Renal pelvis (tissue), 4 donors: ENCODE measurements around the gene IMMP2L. TPM values are rescaled to one million over a fixed set of nuclear protein-coding genes. Genes with fewer than 3 reads are reported as not detected.

Experiments
- DNase-seq: peaks from one replicate; pipeline ENCODE4 v3.0.0-alpha.2; 2013
- polyA plus RNA-seq, 3 donors: library from polyadenylated mRNA; unstranded; fragments of 120-200 nt; gene quantifications; one replicate each; pipeline ENCODE4 v1.2.1, GENCODE V29; 2013; ENCODE audit not compliant: insufficient read length in 3 of 3

The IMMP2L gene
- polyA plus RNA-seq, 3 donors, result 42.8 to 50.0 (median 43.2) TPM

GRCh38 chr7:111164442-111164841, 397.9 kb downstream of the IMMP2L start:
- DNase-seq, result no peak

- DNase-seq, result no peak
Measured at GRCh38 chr7:111162692-111163091, 399.6 kb downstream of the IMMP2L start.

DNA sequence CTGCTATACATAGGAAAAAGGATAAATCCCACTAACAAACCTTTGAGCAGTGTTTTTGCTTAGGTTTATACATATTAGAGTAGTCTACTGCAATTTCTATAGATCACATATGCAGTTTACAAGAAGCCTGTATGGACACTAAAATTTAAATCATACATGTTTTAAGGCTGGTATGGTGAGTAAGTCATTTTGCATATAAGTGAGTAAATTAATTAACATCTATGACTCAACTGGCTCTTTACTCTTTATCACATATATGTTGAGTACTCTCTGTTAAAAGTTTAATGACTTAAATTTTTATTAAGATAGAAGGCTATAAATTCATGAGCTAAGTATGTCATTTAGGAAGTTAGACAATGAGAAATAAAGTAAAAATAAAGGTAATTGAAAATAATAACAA, 402.0 kb downstream of the IMMP2L start:
- DNase-seq, result no peak

GRCh38 chr7:111159426-111159825, 402.9 kb downstream of the IMMP2L start:
- DNase-seq, result no peak

DNA sequence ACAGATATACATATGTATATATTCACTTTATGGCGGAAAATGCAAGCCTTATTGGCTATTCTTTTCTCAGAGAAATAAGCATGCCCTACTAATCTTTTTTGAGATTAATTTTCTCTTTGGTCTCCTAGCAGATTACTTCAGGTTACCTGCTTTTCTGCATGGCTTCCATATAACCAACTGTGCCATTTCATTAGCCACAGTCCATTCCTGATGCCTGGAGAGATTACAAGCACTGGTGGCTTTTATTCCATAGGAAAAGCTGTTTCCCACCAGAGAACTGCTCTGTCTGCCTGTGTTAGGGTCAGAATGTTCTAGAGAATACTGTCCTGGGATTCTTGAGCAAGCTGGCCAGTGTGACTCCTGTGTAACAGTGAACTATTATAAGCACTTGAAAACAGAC, 411.6 kb downstream of the IMMP2L start:
- DNase-seq, result no peak

- no peak for DNase-seq
Measured at GRCh38 chr7:111147708-111148533, 414.4 kb downstream of the IMMP2L start.

GRCh38 chr7:111146136-111146535, 416.2 kb downstream of the IMMP2L start:
- DNase-seq, result no peak

GRCh38 chr7:111145472-111145871, 416.8 kb downstream of the IMMP2L start:
- DNase-seq, result no peak

DNA sequence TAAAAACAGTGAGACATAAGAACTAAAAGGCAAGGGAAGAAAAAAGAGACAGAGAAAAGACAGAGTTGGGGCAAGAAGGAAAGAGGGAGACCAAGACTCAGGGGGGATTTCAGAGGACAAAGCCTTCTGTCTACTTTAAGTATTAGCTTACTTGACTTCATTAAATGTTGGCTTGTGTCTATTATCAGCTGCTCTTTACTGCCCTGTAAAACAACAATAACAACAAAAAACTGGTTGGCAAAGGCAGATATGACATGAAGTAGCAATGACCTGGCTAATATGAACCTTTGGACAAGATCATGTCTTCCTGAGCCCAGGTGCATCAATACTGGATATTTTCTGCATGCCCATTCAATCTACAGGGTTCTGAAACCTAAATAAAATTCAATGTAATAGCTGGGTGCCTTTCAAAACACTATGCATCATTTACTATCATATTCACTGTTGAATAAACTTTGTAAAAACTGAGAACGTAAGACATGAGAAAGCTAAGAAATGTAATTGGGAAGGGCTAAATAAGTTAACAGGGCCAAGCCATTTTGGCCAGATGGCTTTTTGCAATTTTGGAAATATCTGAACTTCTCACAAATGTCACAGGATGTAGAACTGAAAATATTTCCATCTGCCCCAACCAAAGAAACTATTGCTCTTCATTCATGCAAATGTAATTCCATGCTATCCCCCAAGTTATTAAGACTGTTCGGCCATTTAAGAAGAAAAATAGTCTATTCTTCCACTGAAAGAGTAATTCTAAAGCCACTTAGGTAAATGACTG, 422.0 kb downstream of the IMMP2L start:
- no peak for DNase-seq

DNA sequence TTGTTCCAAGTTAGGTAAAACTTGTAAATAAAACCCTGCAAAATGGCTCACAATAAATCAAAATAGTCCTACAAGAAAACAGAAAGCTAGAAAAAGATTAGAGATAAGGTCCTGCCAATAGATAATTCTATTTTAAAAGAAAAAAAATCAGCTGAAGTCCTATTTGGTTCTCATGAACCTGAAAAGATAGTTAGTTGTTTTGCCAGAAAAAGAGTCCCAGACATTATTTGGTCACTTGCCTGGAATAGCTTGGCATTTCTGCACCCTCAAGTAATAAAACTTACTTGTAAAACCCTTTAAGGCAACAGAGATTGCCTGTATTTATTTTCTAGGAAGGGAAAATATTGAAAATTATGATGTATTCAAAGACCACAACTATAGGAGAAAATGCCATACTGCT, 423.7 kb downstream of the IMMP2L start:
- no peak for DNase-seq

- DNase-seq, result peak; percentile 40
Measured at GRCh38 chr7:111138193-111138569, 424.1 kb downstream of the IMMP2L start.

- DNase-seq, result no peak
Measured at GRCh38 chr7:111137296-111138192, 424.7 kb downstream of the IMMP2L start.

- no peak for DNase-seq
Measured at GRCh38 chr7:111132833-111133232, 429.5 kb downstream of the IMMP2L start.

- DNase-seq, result no peak
Measured at GRCh38 chr7:111129435-111129834, 432.9 kb downstream of the IMMP2L start.

- DNase-seq, result no peak
Measured at GRCh38 chr7:111126987-111127386, 435.3 kb downstream of the IMMP2L start.

- no peak for DNase-seq
Measured at GRCh38 chr7:111115966-111116365, 446.3 kb downstream of the IMMP2L start.

GRCh38 chr7:111113263-111114017, 448.9 kb downstream of the IMMP2L start:
- DNase-seq, result no peak

GRCh38 chr7:111112439-111112838, 449.9 kb downstream of the IMMP2L start:
- no peak for DNase-seq

DNA sequence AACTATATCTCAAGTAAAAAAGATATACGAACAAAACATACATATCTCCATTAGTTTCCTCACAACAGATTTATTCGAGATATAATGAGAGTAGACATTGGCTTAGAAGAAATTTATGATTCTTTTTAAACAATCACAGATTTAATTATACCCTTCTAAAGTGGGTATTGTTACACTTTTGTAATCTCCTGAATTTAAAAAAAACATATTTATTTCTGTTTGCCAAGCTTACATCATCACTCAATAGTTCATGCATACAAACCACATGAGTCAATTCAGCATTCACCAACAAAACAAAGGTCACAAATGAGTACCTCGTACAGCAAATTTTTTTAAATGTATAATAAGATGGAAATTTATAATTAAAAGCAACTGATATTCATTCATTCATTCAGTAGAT, 453.8 kb downstream of the IMMP2L start:
- DNase-seq, result no peak

- no peak for DNase-seq
Measured at GRCh38 chr7:111108000-111108399, 454.3 kb downstream of the IMMP2L start.

GRCh38 chr7:111107579-111107978, 454.7 kb downstream of the IMMP2L start:
- DNase-seq, result no peak
